Common myeloid progenitor, CD34-positive (primary cell): Measurements from ENCODE around the gene CCDC152. TPM values are rescaled to one million over a fixed set of nuclear protein-coding genes. Genes with fewer than 3 reads are reported as not detected.
A peak's percentile ranks its signal among the peaks of the same experiment; 100 is the strongest.

Experiments used
- CTCF ChIA-PET: fragments of 350-600 bp; sonication (Branson Sonifier 250); formaldehyde crosslinking; loops from one replicate; lab custom pipeline; 2021; ENCODE audit warnings: antibody characterized with exemption; lab: Charles Lee
- POLR2A ChIA-PET: fragments of 350-600 bp; sonication (Branson Sonifier 250); formaldehyde crosslinking; loops from one replicate; lab custom pipeline; 2021; ENCODE audit warnings: antibody characterized with exemption; lab: Charles Lee
- DNase-seq, 3 donors: peaks; one replicate each; pipeline versions ENCODE4 v3.0.0 to v3.0.0-alpha.2; 2013
- H3K27ac ChIP-seq, 2 experiments: 1 replicate in 1 of 2; 2 replicates in 1 of 2; pipeline ENCODE4 v1.7.0; 2013; ENCODE audit warnings: inconsistent platforms in 2 of 2, low read length in 2 of 2, mild to moderate bottlenecking in 2 of 2, low read depth in 1 of 2, moderate library complexity in 1 of 2; ENCODE audit not compliant: severe bottlenecking in 2 of 2, insufficient read depth in 1 of 2, poor library complexity in 1 of 2
- H3K27me3 ChIP-seq, 5 experiments: replicated peaks in 2 of 5; 1 replicate in 3 of 5; 2 replicates in 2 of 5; pipeline versions ENCODE4 v1.6.1 to v1.7.0; 2013; ENCODE audit warnings: low read length in 4 of 5, mild to moderate bottlenecking in 2 of 5, moderate library complexity in 2 of 5, inconsistent platforms in 1 of 5; ENCODE audit not compliant: insufficient read depth in 5 of 5, control insufficient read depth in 4 of 5
- H3K36me3 ChIP-seq, 4 experiments: 1 replicate in 2 of 4; 2 replicates in 2 of 4; pipeline versions ENCODE4 v1.6.1 to v1.7.0; 2013; ENCODE audit warnings: low read length in 3 of 4, control low read depth in 1 of 4, mild to moderate bottlenecking in 1 of 4; ENCODE audit not compliant: control insufficient read depth in 4 of 4, insufficient read depth in 4 of 4
- H3K4me1 ChIP-seq, 4 experiments: 1 replicate in 3 of 4; 2 replicates in 1 of 4; pipeline versions ENCODE4 v1.6.1 to v1.7.1; 2013; ENCODE audit warnings: low read length in 3 of 4, mild to moderate bottlenecking in 3 of 4, control low read depth in 1 of 4, inconsistent platforms in 1 of 4, moderate library complexity in 1 of 4; ENCODE audit not compliant: control insufficient read depth in 4 of 4, insufficient read depth in 4 of 4; ENCODE audit errors: control extremely low read depth in 1 of 4
- H3K4me3 ChIP-seq, 7 experiments: 1 replicate in 4 of 7; 2 replicates in 3 of 7; pipeline versions ENCODE4 v1.5.1 to v1.7.0; 2013; ENCODE audit warnings: mild to moderate bottlenecking in 7 of 7, low read length in 6 of 7, moderate library complexity in 6 of 7, inconsistent platforms in 2 of 7, low read depth in 2 of 7, control low read depth in 1 of 7; ENCODE audit not compliant: insufficient read depth in 4 of 7, control insufficient read depth in 1 of 7; ENCODE audit errors: extremely low read depth in 1 of 7
- H3K9me3 ChIP-seq, 5 experiments: 1 replicate in 4 of 5; 2 replicates in 1 of 5; pipeline versions ENCODE4 v1.6.1 to v1.7.1; 2013; ENCODE audit warnings: low read length in 4 of 5, mild to moderate bottlenecking in 2 of 5, inconsistent platforms in 1 of 5, low read depth in 1 of 5, moderate library complexity in 1 of 5; ENCODE audit not compliant: control insufficient read depth in 4 of 5, insufficient read depth in 2 of 5; ENCODE audit errors: control extremely low read depth in 1 of 5
- WGBS: methylation state at CpG from one replicate; pipeline ENCODE4 v1.1.5; 2013; ENCODE audit not compliant: insufficient coverage; 5-methylcytosine and 5-hydroxymethylcytosine counted together
- polyA plus RNA-seq: library from polyadenylated mRNA; unstranded; fragments of 120-200 nt; gene quantifications from one replicate; pipeline ENCODE4 v1.2.1, GENCODE V29; 2013

Gene CCDC152
- polyA plus RNA-seq, result 10.6 TPM

DNA sequence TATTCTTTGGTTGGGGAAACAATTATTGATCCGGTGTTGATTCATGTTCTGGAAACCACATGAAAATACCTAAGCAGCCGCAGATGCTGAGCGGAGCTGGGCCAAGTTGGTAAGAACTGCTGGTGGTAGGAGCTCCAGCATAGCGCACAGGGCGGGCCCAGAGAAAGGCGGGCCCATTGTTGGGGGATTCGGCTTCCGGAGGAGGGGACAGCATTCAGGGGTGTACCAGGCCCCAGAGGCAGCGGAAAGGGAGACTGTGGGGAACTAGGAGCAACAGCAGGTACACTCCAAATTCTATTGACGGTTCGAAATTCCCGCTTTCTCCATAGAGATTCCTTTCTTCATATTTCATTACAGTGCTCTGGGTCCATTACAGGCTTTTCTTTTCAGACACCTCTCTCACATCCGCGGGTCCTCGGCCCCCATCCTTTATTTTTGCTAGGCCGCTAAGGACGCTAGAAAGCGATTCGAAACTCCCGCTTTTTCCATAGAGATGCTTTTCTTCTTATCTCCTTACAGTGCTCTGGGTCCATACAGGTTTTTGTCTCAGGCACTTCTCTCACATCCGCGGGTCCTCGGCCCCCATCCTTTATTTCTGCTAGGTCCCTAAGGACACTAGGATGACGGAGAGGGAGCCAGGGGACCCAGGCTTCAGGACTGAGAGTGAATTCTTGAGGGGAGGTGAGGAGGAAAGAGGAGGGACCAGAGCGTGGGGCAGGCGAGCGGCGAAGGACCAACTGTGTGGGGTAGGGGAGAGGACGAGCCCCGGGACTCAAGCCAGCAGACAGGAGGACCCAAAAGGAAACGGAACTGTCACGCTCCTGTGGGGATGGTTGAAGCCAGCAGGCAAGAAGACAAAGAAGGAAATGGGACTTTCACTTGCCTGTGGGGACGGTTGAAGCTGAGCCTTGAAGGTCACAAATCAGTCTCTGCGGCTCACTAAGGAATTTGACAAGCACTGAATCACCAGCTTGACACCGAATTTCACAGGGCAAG lies at the start of gene CCDC152:
Gene CCDC152 (plus strand): TSS at position 213 of the 996 bp plus-strand sequence. CDS start 2,304 bp downstream, outside the sequence.
- peak; percentile 43 to 62 (median 44) for DNase-seq

DNA sequence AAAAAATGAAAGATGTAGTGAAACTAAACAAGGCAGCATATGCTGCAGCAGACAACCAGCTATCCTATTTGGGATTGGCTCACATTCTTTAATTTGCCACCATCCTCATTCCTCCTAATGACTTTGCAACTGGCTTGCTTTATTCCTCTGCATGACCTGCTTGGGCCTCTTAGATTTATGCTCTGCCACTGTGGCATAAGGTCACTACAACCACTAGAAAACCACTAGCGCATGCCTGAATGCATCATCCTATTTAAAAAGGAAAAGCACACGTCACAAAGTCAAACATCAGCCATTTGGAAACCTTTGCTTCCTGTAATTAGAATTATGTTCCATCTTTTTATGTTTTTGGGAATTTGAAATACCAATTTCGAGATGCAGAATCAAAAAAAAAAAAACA lies 40.8 kb upstream of the CCDC152 start:
- DNase-seq, result peak; percentile 49 to 82 (median 70)

More for the DNA sequence above, at the start of gene CCDC152:
- ChIA-PET POLR2A (no interaction called here), CTCF (interaction anchor here (1.7 kb wide), 1 partner anchor 11 kb away, joined by 5 read pairs; no protein-coding TSS in a partner anchor)
- H3K4me1 ChIP-seq, result peaks cover 4 to 8% (median 7%) of the 10 kb centered on the region in 4 experiments
- no peaks in the 10 kb centered on the region for H3K36me3 ChIP-seq
- WGBS, result 24% methylated on average over 31 of the region's 35 CpGs
- H3K27me3 ChIP-seq, result no peaks in the 10 kb centered on the region
- peak within 1 kb of the TSS in 1 of 2 experiments; percentile 58 for H3K27ac ChIP-seq
- peak within 1 kb of the TSS in 6 of 7 experiments; percentile 53 to 84 (median 64) for H3K4me3 ChIP-seq
- H3K9me3 ChIP-seq, result no peaks in the 10 kb centered on the region

GRCh38 chr5:42718591-42718990 lies 38.0 kb upstream of the CCDC152 start:
- DNase-seq, result peak; percentile 57 to 91 (median 86)
- ChIA-PET CTCF (interaction anchor here (0.9 kb wide), 1 partner anchor 26 kb away, joined by 3 read pairs; no protein-coding TSS in a partner anchor), POLR2A (interaction anchor here (0.8 kb wide), 1 partner anchor 18 kb away, joined by 3 read pairs; no protein-coding TSS in a partner anchor)
- H3K4me3 ChIP-seq, result peak overlapping the region in 1 of 7 experiments; percentile 21
- 7% methylated on average over 4 of the region's 4 CpGs for WGBS
- H3K36me3 ChIP-seq, result no peaks in the 10 kb centered on the region
- H3K4me1 ChIP-seq, result peaks cover 12 to 39% (median 20%) of the 10 kb centered on the region in 4 experiments
- H3K9me3 ChIP-seq, result no peaks in the 10 kb centered on the region
- peaks cover 0 to 4% (median 0%) of the 10 kb centered on the region in 5 experiments for H3K27me3 ChIP-seq
- H3K27ac ChIP-seq, result no peak overlapping the region

More for the DNA sequence above, 40.8 kb upstream of the CCDC152 start:
- WGBS, result 6% methylated on average over 2 of the region's 3 CpGs
- no peaks in the 10 kb centered on the region for H3K36me3 ChIP-seq
- peaks cover 12 to 34% (median 20%) of the 10 kb centered on the region in 4 experiments for H3K4me1 ChIP-seq
- no peaks in the 10 kb centered on the region for H3K27me3 ChIP-seq
- ChIA-PET POLR2A (no interaction called here), CTCF (no interaction called here)
- no peak overlapping the region for H3K27ac ChIP-seq
- no peaks in the 10 kb centered on the region for H3K9me3 ChIP-seq
- H3K4me3 ChIP-seq, result peak overlapping the region in 1 of 7 experiments; percentile 4

DNA sequence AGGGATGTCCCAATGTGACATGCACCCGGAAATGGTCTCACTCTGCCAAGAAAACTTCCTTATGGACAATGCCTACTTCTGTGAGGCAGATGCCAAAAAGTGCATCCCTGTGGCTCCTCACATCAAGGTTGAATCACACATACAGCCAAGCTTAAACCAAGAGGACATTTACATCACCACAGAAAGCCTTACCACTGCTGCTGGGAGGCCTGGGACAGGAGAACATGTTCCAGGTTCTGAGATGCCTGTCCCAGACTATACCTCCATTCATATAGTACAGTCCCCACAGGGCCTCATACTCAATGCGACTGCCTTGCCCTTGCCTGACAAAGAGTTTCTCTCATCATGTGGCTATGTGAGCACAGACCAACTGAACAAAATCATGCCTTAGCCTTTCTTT lies 37.6 kb upstream of the CCDC152 start:
- 33% methylated on average over 2 of the region's 2 CpGs for WGBS
- no peak overlapping the region for H3K27ac ChIP-seq
- no peaks in the 10 kb centered on the region for H3K36me3 ChIP-seq
- ChIA-PET CTCF (interaction anchor here (0.9 kb wide), 1 partner anchor 26 kb away, joined by 3 read pairs; no protein-coding TSS in a partner anchor), POLR2A (interaction anchor here (0.6 to 0.8 kb wide), 2 partner anchors 18 to 710 kb away, joined by 3 read pairs; no protein-coding TSS in a partner anchor)
- no peaks in the 10 kb centered on the region for H3K9me3 ChIP-seq
- DNase-seq, result no peak
- peaks cover 12 to 39% (median 20%) of the 10 kb centered on the region in 4 experiments for H3K4me1 ChIP-seq
- peak overlapping the region in 1 of 7 experiments; percentile 21 for H3K4me3 ChIP-seq
- peaks cover 0 to 4% (median 0%) of the 10 kb centered on the region in 5 experiments for H3K27me3 ChIP-seq

- Histone ChIP-seq H3K27me3 (peaks cover 0 to 4% (median 0%) of the 10 kb centered on the region in 5 experiments), H3K4me1 (peaks cover 12 to 37% (median 20%) of the 10 kb centered on the region in 4 experiments), H3K36me3 (no peaks in the 10 kb centered on the region), H3K9me3 (no peaks in the 10 kb centered on the region), H3K27ac (no peak overlapping the region), H3K4me3 (peak overlapping the region in 2 of 7 experiments; percentile 2 to 5)
- CTCF ChIA-PET, result no interaction called here
- no CpG with 5 or more reads among the region's 6 CpGs for WGBS
- POLR2A ChIA-PET, result no interaction called here
- peak; percentile 59 to 84 (median 74) for DNase-seq
Measured at GRCh38 chr5:42720251-42720650, 36.4 kb upstream of the CCDC152 start.

DNA sequence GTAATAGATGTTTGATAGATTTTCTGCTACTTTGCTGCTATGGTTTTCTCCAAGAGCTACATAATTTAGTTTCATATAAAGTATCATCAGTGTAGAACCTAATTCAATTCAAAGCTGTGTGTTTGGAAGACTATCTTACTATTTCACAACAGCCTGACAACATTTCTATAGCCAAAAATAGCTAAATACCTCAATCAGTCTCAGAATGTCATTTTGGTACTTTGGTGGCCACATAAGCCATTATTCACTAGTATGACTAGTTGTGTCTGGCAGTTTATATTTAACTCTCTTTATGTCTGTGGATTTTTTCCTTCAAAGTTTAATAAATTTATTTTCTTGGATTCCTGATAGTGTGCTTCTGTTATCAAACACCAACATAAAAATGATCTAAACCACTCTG lies 35.1 kb upstream of the CCDC152 start:
- Histone ChIP-seq H3K27ac (no peak overlapping the region), H3K27me3 (peaks cover 0 to 4% (median 0%) of the 10 kb centered on the region in 5 experiments), H3K9me3 (no peaks in the 10 kb centered on the region), H3K36me3 (no peaks in the 10 kb centered on the region), H3K4me3 (no peak overlapping the region), H3K4me1 (peaks cover 12 to 27% (median 17%) of the 10 kb centered on the region in 4 experiments)
- no peak for DNase-seq
- ChIA-PET CTCF (interaction anchor here (0.9 to 3.0 kb wide), 2 partner anchors 11 to 168 kb away, joined by 3 to 9 read pairs; no protein-coding TSS in a partner anchor), POLR2A (no interaction called here)
